PFSK-1 (cell line): ENCODE data around the gene TDRD3.

Source experiments
- POLR2AphosphoS5 ChIP-seq: IDR thresholded peaks from 2 replicates; pipeline ENCODE4 v1.6.1; 2012; ENCODE audit warnings: low read depth, mild to moderate bottlenecking, control low read depth, low read length, moderate library complexity
- SIN3A ChIP-seq: IDR thresholded peaks from 2 replicates; pipeline ENCODE4 v1.6.1; 2012; ENCODE audit warnings: mild to moderate bottlenecking, low read length, moderate library complexity, borderline replicate concordance; ENCODE audit not compliant: insufficient read depth
- TAF1 ChIP-seq: IDR thresholded peaks from 2 replicates; pipeline ENCODE4 v1.6.1; 2012; ENCODE audit warnings: low read length, control low read depth, borderline replicate concordance; ENCODE audit not compliant: insufficient read depth

- TF ChIP-seq SIN3A (no peak), TAF1 (no peak), POLR2AphosphoS5 (no peak)
Measured at GRCh38 chr13:60372141-60372540, 24.9 kb upstream of the TDRD3 start.
